Stomach (tissue), 9 donors: ENCODE results near the gene MANF. TPM values are rescaled to one million over a fixed set of nuclear protein-coding genes. Genes with fewer than 3 reads are reported as not detected.
"Not testable (repeated sequence)": the region's sequence is repeated elsewhere in the genome, so short reads cannot be mapped to it uniquely, and the experiment has no call there.

Source experiments
- DNase-seq, 2 donors: peaks; one replicate each; pipeline versions ENCODE4 v3.0.0 to v3.0.0-alpha.2; 2013 to 2019
- H3K27ac ChIP-seq, 5 donors: fragments of 200-600 bp in 4 of 5; sonication (generic) in 4 of 5; one replicate each; pipeline ENCODE4 v1.5.1; 2013 to 2019; ENCODE audit warnings: mild to moderate bottlenecking in 1 of 5, moderate library complexity in 1 of 5
- H3K27me3 ChIP-seq, 3 donors: fragments of 200-600 bp; sonication (generic); one replicate each; pipeline ENCODE4 v1.5.1; 2017 to 2019; ENCODE audit warnings: mixed run types in 1 of 3
- H3K36me3 ChIP-seq, 4 donors: fragments of 200-600 bp; sonication (generic); 1 replicate in 3 of 4; 2 replicates in 1 of 4; pipeline ENCODE4 v1.5.1; 2016 to 2019
- H3K4me1 ChIP-seq, 4 donors: fragments of 200-600 bp; sonication (generic); one replicate each; pipeline ENCODE4 v1.5.1; 2016 to 2019
- H3K4me3 ChIP-seq, 4 donors: fragments of 200-600 bp; sonication (generic) in 3 of 4; one replicate each; pipeline ENCODE4 v1.5.1; 2016 to 2019; ENCODE audit warnings: mild to moderate bottlenecking in 1 of 4
- H3K9me3 ChIP-seq, 4 donors: fragments of 200-600 bp; sonication (generic); one replicate each; pipeline ENCODE4 v1.5.1; 2016 to 2019
- EP300 ChIP-seq: sonication (generic); formaldehyde crosslinking; IDR thresholded peaks from one replicate; pipeline ENCODE4 v1.6.1; 2017; ENCODE audit warnings: antibody characterized with exemption
- POLR2A ChIP-seq, 4 donors: fragments of 450-650 bp; IDR thresholded peaks; one replicate each; pipeline ENCODE4 v1.6.1; 2016; ENCODE audit warnings: antibody characterized with exemption in 4 of 4, control low read depth in 2 of 4, mild to moderate bottlenecking in 1 of 4, moderate library complexity in 1 of 4
- POLR2AphosphoS5 ChIP-seq, 3 donors: sonication (generic); formaldehyde crosslinking; IDR thresholded peaks; one replicate each; pipeline ENCODE4 v1.6.1; 2016; ENCODE audit warnings: antibody characterized with exemption in 3 of 3
- WGBS, 5 donors: extraction: QIAGEN DNeasy Blood & Tissue Kit in 3 of 5; methylation state at CpG; one replicate each; pipeline versions ENCODE4 v1.1.5 to v1.1.7; 2013 to 2018; 5-methylcytosine and 5-hydroxymethylcytosine counted together
- intact Hi-C: fragments of 100-400 bp; cut with DNase I; formaldehyde crosslinking; loops from one replicate; pipeline ENCODE4 v1.15.1; 2023; ENCODE audit warnings: low total_unique reads
- polyA plus RNA-seq, 3 donors: library from polyadenylated mRNA; stranded (reverse); fragments of 200-250 nt; gene quantifications; one replicate each; pipeline ENCODE4 v1.2.3, GENCODE V29; 2013
- total RNA-seq, 5 donors: library from RNA; depleted of rRNA; stranded (reverse); fragments of >200 nt; gene quantifications; one replicate each; pipeline versions ENCODE4 v1.1.0 to v1.2.3, GENCODE V29; 2014 to 2016
- TF ChIP-seq, protein P1 (sequence below), 7 experiments: fragments of 450-650 bp in 4 of 7; fragments of 200-600 bp in 3 of 7; sonication (generic) in 3 of 7; IDR thresholded peaks; one replicate each; pipeline ENCODE4 v1.5.1; 2016 to 2019; ENCODE audit warnings: antibody characterized with exemption in 7 of 7, control low read depth in 2 of 7, mild to moderate bottlenecking in 1 of 7
- donor health status: healthy with polysubstance abuse.
- donor health status: Bipolar disorder and iron deficiency.
- donor health status: healthy.

MANF gene
- total and polyA plus RNA-seq, 8 donors, result 0.58 to 76.4 (median 31.7) TPM

DNA sequence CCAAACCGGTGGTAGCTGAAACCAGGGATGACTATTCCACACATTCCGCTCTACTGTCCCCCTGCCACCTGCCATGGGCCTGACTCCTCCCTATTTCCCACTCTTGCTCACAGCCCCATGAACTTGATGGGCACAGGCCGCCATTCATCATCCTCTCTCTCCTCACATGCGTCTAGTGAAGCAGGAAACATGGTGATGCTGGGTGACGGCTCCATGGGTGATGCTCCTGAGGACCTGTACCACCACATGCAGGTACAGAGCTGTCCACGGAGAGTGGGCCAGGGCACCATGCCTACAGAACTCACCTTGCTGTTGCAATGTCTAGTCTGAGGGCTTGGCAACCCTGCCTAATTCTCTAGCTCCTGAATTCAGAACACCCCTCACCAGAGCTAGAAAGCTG lies 23.3 kb upstream of the MANF start:
- TF ChIP-seq POLR2AphosphoS5 (IDR thresholded peaks at IDR 0.05), result no peak
- TF ChIP-seq, protein P1, sequence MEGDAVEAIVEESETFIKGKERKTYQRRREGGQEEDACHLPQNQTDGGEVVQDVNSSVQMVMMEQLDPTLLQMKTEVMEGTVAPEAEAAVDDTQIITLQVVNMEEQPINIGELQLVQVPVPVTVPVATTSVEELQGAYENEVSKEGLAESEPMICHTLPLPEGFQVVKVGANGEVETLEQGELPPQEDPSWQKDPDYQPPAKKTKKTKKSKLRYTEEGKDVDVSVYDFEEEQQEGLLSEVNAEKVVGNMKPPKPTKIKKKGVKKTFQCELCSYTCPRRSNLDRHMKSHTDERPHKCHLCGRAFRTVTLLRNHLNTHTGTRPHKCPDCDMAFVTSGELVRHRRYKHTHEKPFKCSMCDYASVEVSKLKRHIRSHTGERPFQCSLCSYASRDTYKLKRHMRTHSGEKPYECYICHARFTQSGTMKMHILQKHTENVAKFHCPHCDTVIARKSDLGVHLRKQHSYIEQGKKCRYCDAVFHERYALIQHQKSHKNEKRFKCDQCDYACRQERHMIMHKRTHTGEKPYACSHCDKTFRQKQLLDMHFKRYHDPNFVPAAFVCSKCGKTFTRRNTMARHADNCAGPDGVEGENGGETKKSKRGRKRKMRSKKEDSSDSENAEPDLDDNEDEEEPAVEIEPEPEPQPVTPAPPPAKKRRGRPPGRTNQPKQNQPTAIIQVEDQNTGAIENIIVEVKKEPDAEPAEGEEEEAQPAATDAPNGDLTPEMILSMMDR (IDR thresholded peaks at IDR 0.05), result no peak
- no peak overlapping the region for H3K27ac ChIP-seq
- H3K27me3 ChIP-seq, result no peaks in the 10 kb centered on the region
- no peak overlapping the region for H3K4me3 ChIP-seq
- H3K4me1 ChIP-seq, result peaks cover 9 to 17% (median 12%) of the 10 kb centered on the region in 4 donors
- 88 to 95% (median 92%) methylated on average over 6 of the region's 6 CpGs for WGBS, 5 donors
- H3K9me3 ChIP-seq, result no peaks in the 10 kb centered on the region
- DNase-seq, result no peak
- peaks cover 0 to 8% (median 0%) of the 10 kb centered on the region in 4 donors for H3K36me3 ChIP-seq
- intact Hi-C loops, result no loop called here

DNA sequence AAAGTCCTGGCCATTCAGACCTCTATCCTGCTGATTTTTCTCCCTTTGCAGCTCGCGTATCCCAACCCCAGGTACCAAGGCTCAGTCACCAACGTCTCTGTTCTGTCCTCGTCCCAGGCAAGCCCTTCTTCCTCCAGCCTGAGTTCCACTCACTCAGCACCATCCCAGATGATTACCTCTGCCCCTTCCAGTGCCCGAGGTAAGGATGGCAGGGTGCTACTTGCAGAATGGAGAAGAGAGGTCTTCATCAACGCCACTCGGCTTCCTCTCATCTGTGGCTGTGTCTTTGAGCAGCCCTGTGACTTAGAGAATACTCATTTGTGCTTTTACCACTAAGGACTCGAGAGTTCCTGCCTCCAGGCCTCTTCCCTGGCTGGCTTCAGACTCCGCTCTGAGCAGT lies 22.6 kb upstream of the MANF start:
- no peak overlapping the region for H3K27ac ChIP-seq
- intact Hi-C loops, result no loop called here
- no peak for DNase-seq

DNA sequence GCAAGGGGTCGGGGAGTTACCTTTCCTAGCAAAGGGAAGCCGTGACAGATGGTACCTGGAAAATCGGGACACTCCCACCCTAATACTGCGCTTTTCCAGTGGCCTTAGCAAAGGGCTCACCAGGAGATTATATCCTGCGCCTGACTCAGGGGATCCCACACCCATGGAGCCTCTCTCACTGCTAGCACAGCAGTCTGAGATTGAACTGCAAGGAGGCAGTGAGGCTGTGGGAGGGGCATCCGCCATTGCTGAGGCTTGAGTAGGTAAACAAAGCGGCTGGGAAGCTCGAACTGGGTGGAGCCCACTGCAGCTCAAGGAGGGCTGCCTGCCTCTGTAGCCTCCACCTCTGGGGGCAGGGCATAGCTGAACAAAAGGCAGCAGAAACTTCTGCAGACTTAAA lies 16.8 kb upstream of the MANF start:
- H3K9me3 ChIP-seq, intact Hi-C loops, H3K4me3 ChIP-seq, H3K27ac ChIP-seq, DNase-seq, H3K36me3 ChIP-seq, H3K4me1 ChIP-seq, H3K27me3 ChIP-seq: not testable (repeated sequence)
- WGBS, 5 donors, result 82 to 88% (median 85%) methylated on average over 8 of the region's 8 CpGs

More for the DNA sequence above, 22.6 kb upstream of the MANF start:
- H3K9me3 ChIP-seq, result no peaks in the 10 kb centered on the region
- peaks cover 0 to under 1% (median 0%) of the 10 kb centered on the region in 4 donors for H3K36me3 ChIP-seq
- H3K27me3 ChIP-seq, result no peaks in the 10 kb centered on the region
- H3K4me3 ChIP-seq, result no peak overlapping the region
- 85 to 94% (median 90%) methylated on average over 9 of the region's 9 CpGs for WGBS, 5 donors
- H3K4me1 ChIP-seq, result peaks cover 1 to 9% (median 5%) of the 10 kb centered on the region in 4 donors
- TF ChIP-seq POLR2A (IDR thresholded peaks at IDR 0.05) (no peak), EP300 (no peak), POLR2AphosphoS5 (IDR thresholded peaks at IDR 0.05) (no peak)
- TF ChIP-seq, protein P1 (IDR thresholded peaks at IDR 0.05), result no peak

DNA sequence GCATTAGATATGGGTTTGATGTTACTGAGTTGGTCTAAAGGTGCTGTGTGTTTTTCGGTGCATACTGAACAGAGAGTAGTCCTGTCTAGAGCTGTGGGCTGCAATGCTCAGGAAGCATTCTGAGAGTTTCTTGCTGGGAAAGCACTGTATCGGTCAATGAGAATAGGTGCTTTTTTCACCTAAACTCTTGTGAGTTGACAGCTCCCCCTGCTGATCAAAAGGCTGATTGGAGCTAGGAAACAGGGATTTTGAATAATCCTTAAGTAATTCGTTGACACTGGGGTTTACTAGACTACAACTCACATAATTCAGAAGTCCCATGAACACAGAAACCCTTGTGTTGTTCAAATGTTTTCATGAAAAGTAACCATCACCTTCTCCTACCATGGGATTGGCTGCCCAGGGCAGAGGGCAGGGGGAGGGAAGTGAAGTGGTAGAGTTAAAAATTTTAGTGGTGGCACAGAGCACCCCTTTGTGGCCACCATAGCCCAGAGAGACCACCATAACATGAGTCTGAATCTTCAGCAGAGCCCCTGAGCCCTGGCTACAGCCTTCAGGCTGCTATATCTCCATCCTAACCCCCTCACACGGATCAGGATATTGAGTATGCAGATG lies 13.0 kb upstream of the MANF start:
- Histone ChIP-seq H3K9me3 (no peaks in the 10 kb centered on the region), H3K4me1 (no peaks in the 10 kb centered on the region), H3K27ac (no peak overlapping the region), H3K36me3 (peaks cover 0 to 8% (median 0%) of the 10 kb centered on the region in 4 donors), H3K27me3 (no peaks in the 10 kb centered on the region), H3K4me3 (no peak overlapping the region)
- WGBS, 5 donors, result 25 to 31% (median 28%) methylated on average over 4 of the region's 4 CpGs
- DNase-seq, result peak; percentile 66 to 87
- no peak for TF ChIP-seq POLR2A (IDR thresholded peaks at IDR 0.05)
- TF ChIP-seq, protein P1 (IDR thresholded peaks at IDR 0.05), result peak in 5 of 7 experiments; percentile 34 to 77 (median 58)
- intact Hi-C loops, result no loop called here

DNA sequence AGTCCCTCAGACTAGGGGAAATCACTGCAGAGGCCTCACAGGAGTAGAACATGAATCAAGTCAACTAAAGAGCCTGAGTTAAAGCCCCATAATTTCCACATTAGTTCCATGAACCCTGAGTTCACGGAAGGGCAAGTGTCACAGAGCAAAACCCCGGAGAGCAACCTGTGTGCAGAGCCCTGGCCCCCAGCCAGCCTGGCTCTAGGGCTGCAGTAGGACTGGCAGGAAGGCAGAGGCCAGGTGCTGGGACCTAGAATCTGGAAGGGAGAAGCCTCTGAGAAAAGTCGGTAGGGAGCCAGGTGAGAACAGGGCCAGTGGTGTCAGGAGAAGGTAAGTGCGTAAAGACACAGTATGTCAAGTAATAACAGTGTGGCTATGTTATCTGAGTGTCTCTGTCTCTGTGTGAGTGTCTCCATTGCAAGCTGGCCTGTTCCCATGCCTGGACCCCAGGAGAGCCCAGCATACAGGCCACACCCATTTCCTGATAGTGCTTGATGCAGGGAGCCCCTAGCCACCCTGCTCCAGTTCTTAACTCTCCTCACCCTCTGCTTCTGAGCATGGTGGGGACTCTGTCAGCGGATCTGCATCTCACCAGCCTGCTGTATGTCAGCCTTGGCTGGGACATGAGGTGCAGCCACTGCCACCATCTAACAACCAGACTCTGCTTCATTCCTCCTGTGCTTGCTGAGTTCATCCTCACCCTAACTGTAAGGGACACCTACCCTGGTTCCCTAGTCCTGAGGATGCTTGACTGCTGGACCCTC lies 11.3 kb upstream of the MANF start:
- peaks cover 0 to 4% (median 0%) of the 10 kb centered on the region in 4 donors for H3K36me3 ChIP-seq
- DNase-seq, result no peak
- TF ChIP-seq, protein P1 (IDR thresholded peaks at IDR 0.05), result no peak
- TF ChIP-seq POLR2AphosphoS5 (IDR thresholded peaks at IDR 0.05) (no peak), EP300 (no peak), POLR2A (IDR thresholded peaks at IDR 0.05) (no peak)
- H3K4me1 ChIP-seq, result no peaks in the 10 kb centered on the region
- H3K27ac ChIP-seq, result no peak overlapping the region
- 59 to 79% (median 70%) methylated on average over 5 of the region's 5 CpGs for WGBS, 5 donors
- no peak overlapping the region for H3K4me3 ChIP-seq
- intact Hi-C loops, result no loop called here
- H3K9me3 ChIP-seq, result no peaks in the 10 kb centered on the region
- no peaks in the 10 kb centered on the region for H3K27me3 ChIP-seq
